Peyer's patch (tissue), 4 donors: Measurements from ENCODE around the gene LRBA.

Experiments
- POLR2A ChIP-seq, 2 donors: fragments of 450-650 bp; IDR thresholded peaks; one replicate each; pipeline ENCODE4 v1.5.1; 2017; ENCODE audit warnings: antibody characterized with exemption in 2 of 2, mild to moderate bottlenecking in 2 of 2, moderate library complexity in 2 of 2
- TF ChIP-seq, protein P1 (sequence below), 6 experiments: fragments of 450-650 bp in 4 of 6; fragments of 200-600 bp in 2 of 6; sonication (generic) in 1 of 6; IDR thresholded peaks; one replicate each; pipeline ENCODE4 v1.5.1; 2017 to 2019; ENCODE audit warnings: antibody characterized with exemption in 6 of 6, mild to moderate bottlenecking in 3 of 6, moderate library complexity in 1 of 6

DNA sequence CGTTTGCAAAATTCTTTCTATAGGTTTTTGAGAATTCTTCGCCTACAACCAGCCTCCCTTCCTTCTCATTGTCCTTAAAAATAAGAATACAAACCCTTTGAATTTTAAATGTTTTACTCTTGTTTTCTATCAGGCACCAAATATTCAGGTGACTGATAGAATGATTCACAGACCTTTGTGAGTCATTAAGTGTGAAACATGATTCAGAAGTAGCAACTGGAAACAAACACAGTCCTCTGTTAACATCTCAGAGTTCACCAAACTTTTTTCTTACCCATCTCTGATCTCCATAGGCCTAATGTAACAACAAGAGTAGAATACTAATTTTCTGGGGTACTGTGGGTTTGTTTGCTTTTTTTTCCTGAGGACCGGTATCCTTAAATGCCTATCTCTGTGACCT is 496.5 kb downstream of the LRBA start:
- TF ChIP-seq, protein P1, sequence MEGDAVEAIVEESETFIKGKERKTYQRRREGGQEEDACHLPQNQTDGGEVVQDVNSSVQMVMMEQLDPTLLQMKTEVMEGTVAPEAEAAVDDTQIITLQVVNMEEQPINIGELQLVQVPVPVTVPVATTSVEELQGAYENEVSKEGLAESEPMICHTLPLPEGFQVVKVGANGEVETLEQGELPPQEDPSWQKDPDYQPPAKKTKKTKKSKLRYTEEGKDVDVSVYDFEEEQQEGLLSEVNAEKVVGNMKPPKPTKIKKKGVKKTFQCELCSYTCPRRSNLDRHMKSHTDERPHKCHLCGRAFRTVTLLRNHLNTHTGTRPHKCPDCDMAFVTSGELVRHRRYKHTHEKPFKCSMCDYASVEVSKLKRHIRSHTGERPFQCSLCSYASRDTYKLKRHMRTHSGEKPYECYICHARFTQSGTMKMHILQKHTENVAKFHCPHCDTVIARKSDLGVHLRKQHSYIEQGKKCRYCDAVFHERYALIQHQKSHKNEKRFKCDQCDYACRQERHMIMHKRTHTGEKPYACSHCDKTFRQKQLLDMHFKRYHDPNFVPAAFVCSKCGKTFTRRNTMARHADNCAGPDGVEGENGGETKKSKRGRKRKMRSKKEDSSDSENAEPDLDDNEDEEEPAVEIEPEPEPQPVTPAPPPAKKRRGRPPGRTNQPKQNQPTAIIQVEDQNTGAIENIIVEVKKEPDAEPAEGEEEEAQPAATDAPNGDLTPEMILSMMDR (IDR thresholded peaks at IDR 0.05): no peak
- no peak for TF ChIP-seq POLR2A (IDR thresholded peaks at IDR 0.05)
